Naive thymus-derived CD4-positive, alpha-beta T cell (primary cell): ENCODE measurements around the gene PLA1A. TPM values are rescaled to one million over a fixed set of nuclear protein-coding genes. Genes with fewer than 3 reads are reported as not detected.
A peak's percentile ranks its signal among the peaks of the same experiment; 100 is the strongest.

Experiments used
- ATAC-seq: fragments of 150-1000 bp; cut with Tn5 transposase; 2 replicates; pipeline ENCODE4 v1.10.0; 2021; ENCODE audit warnings: mild to moderate bottlenecking, moderate library complexity
- CTCF ChIA-PET: fragments of 350-600 bp; sonication (Branson Sonifier 250); formaldehyde crosslinking; loops from one replicate; lab custom pipeline; 2021; ENCODE audit warnings: antibody characterized with exemption; lab: Charles Lee
- POLR2A ChIA-PET: fragments of 350-600 bp; sonication (Branson Sonifier 250); formaldehyde crosslinking; loops from one replicate; lab custom pipeline; 2021; ENCODE audit warnings: antibody characterized with exemption, inconsistent platforms; lab: Charles Lee
- DNase-seq, 9 donors: peaks; one replicate each; pipeline versions ENCODE4 v3.0.0 to v3.0.0-alpha.2; 2020 to 2022; ENCODE audit warnings: mixed read lengths in 1 of 9
- H3K27ac ChIP-seq: one replicate; pipeline ENCODE4 v1.7.0; 2013; ENCODE audit warnings: mild to moderate bottlenecking, low read depth, low read length, moderate library complexity
- H3K27me3 ChIP-seq, 2 donors: one replicate each; pipeline ENCODE4 v1.7.0; 2013; ENCODE audit warnings: low read length in 2 of 2, mild to moderate bottlenecking in 2 of 2, moderate library complexity in 2 of 2; ENCODE audit not compliant: control insufficient read depth in 2 of 2, insufficient read depth in 2 of 2
- H3K36me3 ChIP-seq, 3 experiments: 1 replicate in 2 of 3; 2 replicates in 1 of 3; pipeline ENCODE4 v1.7.0; 2013; ENCODE audit warnings: low read length in 3 of 3, mild to moderate bottlenecking in 3 of 3, moderate library complexity in 1 of 3; ENCODE audit not compliant: insufficient read depth in 3 of 3, control insufficient read depth in 2 of 3
- H3K4me1 ChIP-seq, 2 donors: one replicate each; pipeline ENCODE4 v1.7.0; 2013; ENCODE audit warnings: low read length in 2 of 2, mild to moderate bottlenecking in 2 of 2, moderate library complexity in 1 of 2; ENCODE audit not compliant: control insufficient read depth in 2 of 2, insufficient read depth in 2 of 2
- H3K4me3 ChIP-seq: 2 replicates; pipeline ENCODE4 v1.7.0; 2013; ENCODE audit warnings: mild to moderate bottlenecking, low read length
- H3K9me3 ChIP-seq, 3 experiments: 1 replicate in 2 of 3; 2 replicates in 1 of 3; pipeline ENCODE4 v1.7.0; 2013; ENCODE audit warnings: low read length in 3 of 3; ENCODE audit not compliant: control insufficient read depth in 2 of 3
- H3K27ac Mint-ChIP-seq, 9 donors: one replicate each; pipeline ENCODE4 v1.8.0; 2020 to 2022; ENCODE audit warnings: mixed read lengths in 9 of 9, mild to moderate bottlenecking in 8 of 9, moderate library complexity in 5 of 9, inconsistent platforms in 2 of 9
- H3K27me3 Mint-ChIP-seq, 5 donors: one replicate each; pipeline ENCODE4 v1.8.0; 2021 to 2022; ENCODE audit warnings: mixed read lengths in 5 of 5, mild to moderate bottlenecking in 1 of 5
- H3K36me3 Mint-ChIP-seq, 5 donors: one replicate each; pipeline ENCODE4 v1.8.0; 2020 to 2022; ENCODE audit warnings: mixed read lengths in 5 of 5, mild to moderate bottlenecking in 3 of 5, inconsistent platforms in 1 of 5
- H3K4me1 Mint-ChIP-seq, 7 donors: one replicate each; pipeline ENCODE4 v1.8.0; 2020 to 2022; ENCODE audit warnings: mixed read lengths in 7 of 7, mild to moderate bottlenecking in 3 of 7, inconsistent platforms in 1 of 7
- H3K4me3 Mint-ChIP-seq, 10 donors: one replicate each; pipeline ENCODE4 v1.8.0; 2020 to 2022; ENCODE audit warnings: mild to moderate bottlenecking in 10 of 10, mixed read lengths in 10 of 10, moderate library complexity in 6 of 10, inconsistent platforms in 2 of 10
- H3K9me3 Mint-ChIP-seq, 11 donors: one replicate each; pipeline ENCODE4 v1.8.0; 2020 to 2022; ENCODE audit warnings: mixed read lengths in 11 of 11, mild to moderate bottlenecking in 4 of 11, inconsistent platforms in 1 of 11, moderate library complexity in 1 of 11
- intact Hi-C, 2 donors: fragments of 100-400 bp; cut with micrococcal nuclease; formaldehyde crosslinking; loops; one replicate each; pipeline ENCODE4 v1.15.1; 2023
- polyA plus RNA-seq, 2 donors: library from polyadenylated mRNA; unstranded; fragments of 300-500 nt; fragmentation: Illumina TruSeq; gene quantifications; one replicate each; pipeline ENCODE4 v1.2.3, GENCODE V29; 2021
- total RNA-seq, 6 experiments: library from RNA in 5 of 6; stranded (reverse) in 5 of 6; gene quantifications; 1 replicate in 5 of 6; 2 replicates in 1 of 6; pipeline ENCODE4 v1.2.3 and lab custom pipeline; 2021 to 2026

PLA1A gene
- total and polyA plus RNA-seq, 7 experiments from 2014 or later, result 0.73 TPM; not detected in 6

- Histone ChIP-seq H3K36me3 (peaks cover 0 to 23% (median 0%) of the 10 kb centered on the region in 3 experiments), H3K27me3 (no peaks in the 10 kb centered on the region), H3K4me1 (no peaks in the 10 kb centered on the region), H3K4me3 (no peak overlapping the region), H3K9me3 (no peaks in the 10 kb centered on the region), H3K27ac (no peak overlapping the region)
- no peaks in the 10 kb centered on the region for H3K27me3 Mint-ChIP-seq
- H3K4me1 Mint-ChIP-seq, result peaks cover 0 to 26% (median 0%) of the 10 kb centered on the region in 7 donors
- intact Hi-C loops, result no loop called here
- no peak for ATAC-seq
- no peak for DNase-seq
- H3K9me3 Mint-ChIP-seq, result peaks cover 0 to 5% (median 0%) of the 10 kb centered on the region in 11 donors
- POLR2A ChIA-PET, result no interaction called here
- CTCF ChIA-PET, result no interaction called here
- H3K4me3 Mint-ChIP-seq, result no peak overlapping the region
- peaks cover 14 to 67% (median 38%) of the 10 kb centered on the region in 5 donors for H3K36me3 Mint-ChIP-seq
- H3K27ac Mint-ChIP-seq, result no peak overlapping the region
Measured at GRCh38 chr3:119643528-119643927, 45.8 kb downstream of the PLA1A start.

- Mint-ChIP-seq H3K4me1 (peaks cover 0 to 17% (median 0%) of the 10 kb centered on the region in 7 donors), H3K27me3 (no peaks in the 10 kb centered on the region), H3K9me3 (peaks cover 0 to 5% (median 0%) of the 10 kb centered on the region in 11 donors), H3K4me3 (no peak overlapping the region), H3K36me3 (peaks cover 15 to 68% (median 41%) of the 10 kb centered on the region in 5 donors), H3K27ac (no peak overlapping the region)
- no peak for ATAC-seq
- POLR2A ChIA-PET, result no interaction called here
- CTCF ChIA-PET, result no interaction called here
- Histone ChIP-seq H3K4me3 (no peak overlapping the region), H3K27me3 (no peaks in the 10 kb centered on the region), H3K9me3 (no peaks in the 10 kb centered on the region), H3K27ac (no peak overlapping the region), H3K36me3 (peaks cover 0 to 24% (median 0%) of the 10 kb centered on the region in 3 experiments), H3K4me1 (no peaks in the 10 kb centered on the region)
- intact Hi-C loops, result no loop called here
- DNase-seq, result no peak
Measured at GRCh38 chr3:119644481-119644880, 46.8 kb downstream of the PLA1A start.

DNA sequence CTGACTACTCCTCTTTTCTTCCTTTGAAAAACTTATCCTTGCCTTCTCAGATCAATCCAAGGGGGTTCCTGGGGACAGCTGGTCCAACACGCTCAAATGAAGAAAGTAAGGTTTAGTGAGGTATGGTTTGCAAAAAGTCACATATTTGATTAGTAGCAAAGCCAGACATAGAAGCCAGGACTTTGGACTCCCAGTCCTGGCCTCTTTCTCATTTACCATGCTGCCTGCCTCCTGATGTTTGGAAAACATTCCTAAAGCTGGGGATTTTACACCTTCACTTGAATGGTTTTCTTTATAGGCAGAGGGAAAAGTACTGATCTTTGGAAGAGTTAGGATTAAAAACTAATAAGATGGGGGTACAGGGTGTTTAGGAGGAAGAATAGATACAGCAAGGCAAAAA is 48.1 kb downstream of the PLA1A start:
- Histone ChIP-seq H3K9me3 (no peaks in the 10 kb centered on the region), H3K27me3 (no peaks in the 10 kb centered on the region), H3K4me1 (no peaks in the 10 kb centered on the region), H3K27ac (no peak overlapping the region), H3K4me3 (no peak overlapping the region), H3K36me3 (peaks cover 0 to 24% (median 0%) of the 10 kb centered on the region in 3 experiments)
- ATAC-seq (no peak), DNase-seq (no peak)
- ChIA-PET POLR2A (no interaction called here), CTCF (no interaction called here)
- Mint-ChIP-seq H3K4me1 (peaks cover 0 to 10% (median 0%) of the 10 kb centered on the region in 7 donors), H3K36me3 (peaks cover 12 to 64% (median 47%) of the 10 kb centered on the region in 5 donors), H3K4me3 (no peak overlapping the region), H3K9me3 (no peaks in the 10 kb centered on the region), H3K27ac (no peak overlapping the region), H3K27me3 (no peaks in the 10 kb centered on the region)
- intact Hi-C loops, result no loop called here

DNA sequence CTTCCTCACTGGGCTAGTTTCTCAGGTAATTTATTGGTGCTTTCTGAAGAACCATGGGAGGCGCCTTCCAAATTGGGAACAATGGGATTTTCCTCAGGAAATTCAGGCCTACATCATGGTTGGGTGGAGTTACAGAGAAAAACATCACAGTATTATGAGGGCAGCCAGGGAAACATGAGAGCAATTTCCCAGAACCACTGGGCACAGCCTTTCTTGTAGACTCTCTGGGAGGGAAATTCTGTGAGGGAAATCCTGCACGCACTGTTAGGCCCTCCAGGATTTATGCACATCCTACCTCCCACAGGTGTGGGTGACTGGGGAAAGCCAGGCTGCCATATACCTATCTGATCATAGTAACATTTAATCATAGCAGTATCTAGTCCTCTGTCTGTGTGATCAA is 49.5 kb downstream of the PLA1A start:
- H3K27ac ChIP-seq, result no peak overlapping the region
- H3K36me3 ChIP-seq, result peaks cover 0 to 20% (median 0%) of the 10 kb centered on the region in 3 experiments
- ChIA-PET CTCF (no interaction called here), POLR2A (no interaction called here)
- H3K4me3 ChIP-seq, result no peak overlapping the region
- Mint-ChIP-seq H3K27ac (no peak overlapping the region), H3K9me3 (no peaks in the 10 kb centered on the region), H3K27me3 (no peaks in the 10 kb centered on the region), H3K4me3 (no peak overlapping the region), H3K4me1 (peaks cover 0 to 10% (median 0%) of the 10 kb centered on the region in 7 donors), H3K36me3 (peaks cover 6 to 63% (median 40%) of the 10 kb centered on the region in 5 donors)
- H3K9me3 ChIP-seq, result no peaks in the 10 kb centered on the region
- intact Hi-C loops, result no loop called here
- ATAC-seq (no peak), DNase-seq (no peak)
- no peaks in the 10 kb centered on the region for H3K27me3 ChIP-seq
- H3K4me1 ChIP-seq, result no peaks in the 10 kb centered on the region

GRCh38 chr3:119647843-119648575 is 50.3 kb downstream of the PLA1A start:
- peaks cover 6 to 64% (median 35%) of the 10 kb centered on the region in 5 donors for H3K36me3 Mint-ChIP-seq
- no peak overlapping the region for H3K4me3 ChIP-seq
- intact Hi-C loops, result no loop called here

GRCh38 chr3:119649761-119650160 is 52.1 kb downstream of the PLA1A start:
- CTCF ChIA-PET, result no interaction called here

More at GRCh38 chr3:119647843-119648575, 50.3 kb downstream of the PLA1A start:
- POLR2A ChIA-PET, result no interaction called here
- DNase-seq, result no peak
- Mint-ChIP-seq H3K4me3 (no peak overlapping the region), H3K27ac (no peak overlapping the region), H3K27me3 (no peaks in the 10 kb centered on the region), H3K9me3 (no peaks in the 10 kb centered on the region), H3K4me1 (peaks cover 0 to 5% (median 0%) of the 10 kb centered on the region in 7 donors)
- peaks cover 0 to 18% (median 0%) of the 10 kb centered on the region in 3 experiments for H3K36me3 ChIP-seq
- H3K4me1 ChIP-seq, result no peaks in the 10 kb centered on the region
- CTCF ChIA-PET, result no interaction called here
- H3K27ac ChIP-seq, result no peak overlapping the region
- ATAC-seq, result no peak
- no peaks in the 10 kb centered on the region for H3K27me3 ChIP-seq
- no peaks in the 10 kb centered on the region for H3K9me3 ChIP-seq

More at GRCh38 chr3:119649761-119650160, 52.1 kb downstream of the PLA1A start:
- Histone ChIP-seq H3K36me3 (peaks cover 0 to 18% (median 0%) of the 10 kb centered on the region in 3 experiments), H3K27ac (no peak overlapping the region), H3K4me3 (no peak overlapping the region), H3K9me3 (no peaks in the 10 kb centered on the region), H3K4me1 (no peaks in the 10 kb centered on the region), H3K27me3 (no peaks in the 10 kb centered on the region)
- peaks cover 6 to 67% (median 43%) of the 10 kb centered on the region in 5 donors for H3K36me3 Mint-ChIP-seq
- H3K27me3 Mint-ChIP-seq, result no peaks in the 10 kb centered on the region
- no peak overlapping the region for H3K4me3 Mint-ChIP-seq
- intact Hi-C loops, result no loop called here
- peaks cover 0 to 5% (median 0%) of the 10 kb centered on the region in 7 donors for H3K4me1 Mint-ChIP-seq
- POLR2A ChIA-PET, result no interaction called here
- no peaks in the 10 kb centered on the region for H3K9me3 Mint-ChIP-seq
- H3K27ac Mint-ChIP-seq, result peak overlapping the region in 1 of 9 donors; percentile 4
- ATAC-seq (no peak), DNase-seq (no peak)
